Activated CD4-positive, alpha-beta memory T cell treated with anti-CD3 and anti-CD28 coated beads for 36 hours (primary cell): ENCODE measurements around the gene CHIC2. TPM values are rescaled to one million over a fixed set of nuclear protein-coding genes. Genes with fewer than 3 reads are reported as not detected.

Source experiments
- CTCF ChIA-PET: fragments of 350-600 bp; sonication (Branson Sonifier 250); formaldehyde crosslinking; loops from one replicate; lab custom pipeline; 2021; ENCODE audit warnings: antibody characterized with exemption, inconsistent platforms; lab: Charles Lee
- POLR2A ChIA-PET: fragments of 350-600 bp; sonication (Branson Sonifier 250); formaldehyde crosslinking; loops from one replicate; lab custom pipeline; 2021; ENCODE audit warnings: antibody characterized with exemption; lab: Charles Lee
- DNase-seq: peaks from one replicate; pipeline ENCODE4 v3.0.0-alpha.2; 2020
- H3K27ac Mint-ChIP-seq: one replicate; pipeline ENCODE4 v1.8.0; 2021; ENCODE audit warnings: mixed read lengths
- H3K27me3 Mint-ChIP-seq: one replicate; pipeline ENCODE4 v1.8.0; 2021; ENCODE audit warnings: mixed read lengths
- H3K36me3 Mint-ChIP-seq: one replicate; pipeline ENCODE4 v1.8.0; 2021; ENCODE audit warnings: mixed read lengths
- H3K4me1 Mint-ChIP-seq: one replicate; pipeline ENCODE4 v1.8.0; 2021; ENCODE audit warnings: low read depth, mixed read lengths
- H3K4me3 Mint-ChIP-seq: one replicate; pipeline ENCODE4 v1.8.0; 2021; ENCODE audit warnings: mild to moderate bottlenecking, mixed read lengths
- H3K9me3 Mint-ChIP-seq: one replicate; pipeline ENCODE4 v1.8.0; 2021; ENCODE audit warnings: mixed read lengths
- intact Hi-C: fragments of 100-400 bp; cut with micrococcal nuclease; formaldehyde crosslinking; loops from one replicate; pipeline ENCODE4 v1.15.1; 2023
- total RNA-seq, 2 experiments: library from RNA; stranded (reverse); gene quantifications; one replicate each; pipeline ENCODE4 v1.2.3, GENCODE V29; 2021

The CHIC2 gene
- total RNA-seq, 2 experiments from 2014 or later = 11.2 to 11.8 TPM

DNA sequence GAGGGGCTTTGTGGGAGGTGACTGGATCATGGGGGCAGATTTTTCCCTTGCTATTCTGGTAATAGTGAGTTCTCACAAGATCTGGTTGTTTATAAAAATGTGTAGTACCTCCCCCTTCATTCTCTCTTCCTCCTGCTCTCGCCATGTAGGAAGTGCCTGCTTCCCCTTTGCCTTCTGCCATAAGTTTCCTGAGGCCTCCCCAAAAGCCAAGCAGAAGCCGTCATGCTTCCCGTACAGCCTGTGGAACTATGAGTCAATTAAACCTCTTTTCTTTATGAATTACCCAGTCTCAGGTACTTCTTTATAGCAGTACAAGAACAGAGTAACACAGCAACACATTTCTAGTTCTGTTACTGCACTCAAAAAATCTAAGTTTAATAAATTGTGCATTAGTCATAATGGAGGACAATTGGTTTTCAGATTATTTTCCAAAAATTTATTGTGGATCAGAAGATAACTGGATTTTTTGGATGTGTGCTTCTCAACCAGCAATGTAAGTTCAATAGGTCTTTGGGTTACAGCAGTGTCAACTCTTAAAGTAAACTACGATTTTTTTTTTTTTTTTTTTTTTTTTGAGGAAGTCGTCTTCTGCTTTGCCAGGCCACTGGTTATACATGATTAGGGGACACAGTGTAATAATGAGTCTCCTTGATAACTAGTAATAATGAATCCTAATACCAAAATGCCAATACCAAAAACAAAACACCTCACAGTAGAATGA lies 69.9 kb downstream of the CHIC2 start:
- no peak for DNase-seq
- H3K36me3 Mint-ChIP-seq = peaks cover 4% of the 10 kb centered on the region
- H3K4me1 Mint-ChIP-seq = no peaks in the 10 kb centered on the region
- H3K4me3 Mint-ChIP-seq = no peak overlapping the region
- H3K27me3 Mint-ChIP-seq = no peaks in the 10 kb centered on the region
- CTCF ChIA-PET = no interaction called here
- intact Hi-C loops = no loop called here
- POLR2A ChIA-PET = no interaction called here
- no peak overlapping the region for H3K27ac Mint-ChIP-seq
- no peaks in the 10 kb centered on the region for H3K9me3 Mint-ChIP-seq

DNA sequence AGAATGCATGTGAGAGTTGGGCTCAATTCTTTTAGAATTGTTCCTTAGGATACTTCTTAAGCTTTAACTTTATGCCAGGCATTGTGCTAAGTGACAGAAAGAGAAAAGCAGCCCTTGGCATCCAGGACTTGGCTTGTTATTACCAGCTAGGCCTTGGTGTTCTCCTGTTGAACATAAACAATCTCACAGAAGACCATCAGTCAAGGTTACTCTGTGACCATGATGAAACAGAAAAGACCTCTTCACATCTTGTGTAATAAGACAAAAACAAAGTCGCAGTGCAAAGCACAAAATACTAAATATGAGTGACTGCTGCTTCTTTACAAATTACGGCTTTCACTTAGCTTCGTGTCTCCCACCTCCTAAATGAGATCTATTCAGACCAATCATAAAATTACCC lies 71.6 kb downstream of the CHIC2 start:
- DNase-seq = no peak
- intact Hi-C loops = no loop called here
- Mint-ChIP-seq H3K4me1 (no peaks in the 10 kb centered on the region), H3K27ac (no peak overlapping the region), H3K4me3 (no peak overlapping the region), H3K27me3 (no peaks in the 10 kb centered on the region), H3K36me3 (peaks cover 1% of the 10 kb centered on the region), H3K9me3 (no peaks in the 10 kb centered on the region)
- ChIA-PET POLR2A (no interaction called here), CTCF (interaction anchor here (1.3 kb wide), 1 partner anchor 16 kb away, joined by 3 read pairs; no protein-coding TSS in a partner anchor)

DNA sequence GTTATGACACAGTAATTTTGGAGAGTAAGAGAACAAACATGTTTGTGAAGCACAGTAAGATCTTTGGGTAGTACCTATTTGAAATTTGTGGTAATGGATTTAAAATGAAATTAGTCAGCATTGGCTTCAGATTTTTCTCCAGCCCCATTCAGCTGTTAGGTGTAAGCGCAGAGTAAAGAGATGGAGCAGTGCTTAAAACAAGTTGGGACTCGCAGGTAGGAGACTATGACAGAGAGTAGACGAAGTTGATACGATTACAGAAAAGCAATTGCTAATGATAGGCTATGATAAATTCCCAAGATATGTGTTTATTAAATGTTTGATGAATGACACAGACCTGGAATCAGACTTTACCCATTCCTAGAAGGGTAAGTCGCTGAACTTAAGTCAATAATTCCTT lies 72.6 kb downstream of the CHIC2 start:
- Mint-ChIP-seq H3K4me3 (no peak overlapping the region), H3K9me3 (no peaks in the 10 kb centered on the region), H3K27me3 (no peaks in the 10 kb centered on the region), H3K27ac (no peak overlapping the region), H3K36me3 (no peaks in the 10 kb centered on the region), H3K4me1 (no peaks in the 10 kb centered on the region)
- CTCF ChIA-PET = no interaction called here
- intact Hi-C loops = no loop called here
- POLR2A ChIA-PET = no interaction called here
- DNase-seq = no peak

DNA sequence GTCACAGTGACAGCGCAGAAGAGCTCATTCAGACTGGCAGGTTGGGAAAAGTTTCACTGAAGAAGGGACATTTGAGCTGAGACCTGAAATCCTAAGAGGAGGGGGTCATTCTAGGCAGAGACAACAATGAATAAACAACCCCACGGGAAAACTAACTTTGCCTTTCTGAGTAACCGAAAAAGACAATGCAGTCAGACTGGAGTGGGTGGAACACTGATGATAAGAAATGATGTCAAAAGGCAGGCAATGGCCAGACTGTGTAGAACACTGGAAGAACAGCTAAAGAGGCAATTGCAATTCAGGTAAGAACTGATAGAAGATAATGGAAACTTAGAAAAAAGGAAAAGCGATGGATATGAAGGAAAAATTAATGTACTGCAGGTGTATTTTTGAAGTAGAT lies 73.8 kb downstream of the CHIC2 start:
- Mint-ChIP-seq H3K27ac (no peak overlapping the region), H3K27me3 (no peaks in the 10 kb centered on the region), H3K4me3 (no peak overlapping the region), H3K4me1 (no peaks in the 10 kb centered on the region), H3K9me3 (no peaks in the 10 kb centered on the region), H3K36me3 (no peaks in the 10 kb centered on the region)
- no peak for DNase-seq
- intact Hi-C loops = no loop called here
- ChIA-PET CTCF (interaction anchor here (1.3 kb wide), 1 partner anchor 72 kb away, joined by 3 read pairs; no protein-coding TSS in a partner anchor), POLR2A (interaction anchor here (0.6 kb wide), 1 partner anchor 58 kb away, joined by 4 read pairs; no protein-coding TSS in a partner anchor)

DNA sequence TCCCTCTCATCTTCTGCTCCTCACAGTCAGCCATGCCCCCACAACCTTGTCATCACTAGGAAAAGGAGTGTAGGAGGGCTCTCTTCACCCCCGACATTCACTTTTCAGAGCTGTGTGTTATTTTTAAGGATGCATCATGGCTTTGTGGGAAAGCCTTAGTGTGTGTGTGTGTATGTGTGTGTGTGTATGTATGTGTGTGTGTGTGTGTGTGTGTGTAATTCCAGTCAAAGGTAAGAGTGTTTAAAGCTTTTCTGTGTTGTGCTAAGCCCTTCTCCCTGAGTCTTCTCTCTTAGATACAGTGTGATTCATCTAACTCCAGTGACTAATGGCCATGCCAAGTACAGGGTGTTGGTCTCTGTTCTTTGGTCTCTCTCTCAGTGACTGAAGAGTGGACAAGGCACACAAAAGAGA lies 76.6 kb downstream of the CHIC2 start:
- Mint-ChIP-seq H3K9me3 (no peaks in the 10 kb centered on the region), H3K4me3 (no peak overlapping the region), H3K4me1 (no peaks in the 10 kb centered on the region), H3K27me3 (no peaks in the 10 kb centered on the region), H3K27ac (no peak overlapping the region), H3K36me3 (no peaks in the 10 kb centered on the region)
- POLR2A ChIA-PET = interaction anchor here (0.6 kb wide), 1 partner anchor 8 kb away, joined by 4 read pairs; no protein-coding TSS in a partner anchor
- intact Hi-C loops = no loop called here
- CTCF ChIA-PET = no interaction called here
- no peak for DNase-seq

DNA sequence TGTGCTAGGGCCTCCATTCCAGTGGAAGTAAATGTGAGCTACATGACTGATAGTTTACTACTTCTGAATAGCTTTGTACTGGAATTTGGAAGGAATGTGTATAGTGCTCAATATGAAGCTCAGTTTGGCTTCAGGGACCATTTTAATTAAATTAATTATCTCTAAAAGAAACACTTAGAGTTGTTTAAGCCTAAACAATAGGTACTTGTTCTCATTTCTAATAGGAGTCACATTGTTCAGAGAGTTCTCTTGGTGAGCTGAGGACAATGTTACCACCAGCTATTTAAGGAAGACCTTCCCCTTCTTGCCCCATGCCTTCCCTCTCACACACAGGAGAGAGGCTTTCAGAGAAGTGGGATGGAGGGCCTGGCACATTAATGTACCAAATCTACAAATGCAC lies 78.3 kb downstream of the CHIC2 start:
- intact Hi-C loops = no loop called here
- Mint-ChIP-seq H3K4me1 (no peaks in the 10 kb centered on the region), H3K36me3 (no peaks in the 10 kb centered on the region), H3K27ac (no peak overlapping the region), H3K27me3 (no peaks in the 10 kb centered on the region), H3K4me3 (no peak overlapping the region), H3K9me3 (no peaks in the 10 kb centered on the region)
- DNase-seq = no peak
- ChIA-PET POLR2A (no interaction called here), CTCF (no interaction called here)

DNA sequence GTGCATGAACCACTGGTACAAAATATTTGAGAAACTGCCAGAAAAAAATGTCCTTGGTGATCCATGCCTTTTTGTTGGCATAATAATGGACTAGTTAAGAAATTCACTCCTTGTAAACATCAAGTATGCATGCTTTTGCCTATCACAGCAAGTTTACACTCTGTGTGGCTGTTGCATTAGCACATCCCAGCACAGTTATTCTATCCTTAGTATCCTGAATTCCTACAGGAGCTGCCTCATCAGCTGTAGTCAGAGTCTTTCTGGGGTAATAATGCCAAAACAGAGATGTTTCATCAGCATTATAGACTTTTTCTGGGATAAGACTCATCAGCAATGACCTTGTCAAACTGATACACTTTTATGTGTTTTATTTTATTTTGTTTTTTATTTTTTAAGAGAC lies 82.8 kb downstream of the CHIC2 start:
- H3K27ac Mint-ChIP-seq = no peak overlapping the region
- no peaks in the 10 kb centered on the region for H3K36me3 Mint-ChIP-seq
- H3K9me3 Mint-ChIP-seq = no peaks in the 10 kb centered on the region
- no peak overlapping the region for H3K4me3 Mint-ChIP-seq
- ChIA-PET CTCF (no interaction called here), POLR2A (no interaction called here)
- no peaks in the 10 kb centered on the region for H3K27me3 Mint-ChIP-seq
- DNase-seq = no peak
- H3K4me1 Mint-ChIP-seq = no peaks in the 10 kb centered on the region
- intact Hi-C loops = no loop called here

DNA sequence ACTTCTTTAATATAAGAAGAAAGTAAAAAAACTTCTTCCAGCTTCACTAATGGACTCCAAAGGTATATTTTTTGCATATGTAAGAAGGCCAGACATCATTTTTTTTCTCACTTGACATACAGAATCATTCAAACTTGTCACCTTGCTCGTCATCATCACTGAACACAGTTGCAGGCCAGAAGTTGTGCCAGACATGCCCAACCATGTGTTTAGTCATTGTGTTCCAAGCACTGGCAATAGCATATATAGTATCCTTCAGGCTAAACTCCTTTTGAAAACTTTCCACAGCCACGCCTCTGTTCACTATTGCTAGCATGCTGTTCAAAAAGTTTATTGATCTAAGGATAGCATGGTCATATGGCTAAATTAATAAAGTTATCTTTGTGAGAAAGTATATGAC lies 83.3 kb downstream of the CHIC2 start:
- POLR2A ChIA-PET = no interaction called here
- no peak overlapping the region for H3K27ac Mint-ChIP-seq
- H3K4me3 Mint-ChIP-seq = no peak overlapping the region
- H3K27me3 Mint-ChIP-seq = no peaks in the 10 kb centered on the region
- CTCF ChIA-PET = no interaction called here
- no peaks in the 10 kb centered on the region for H3K9me3 Mint-ChIP-seq
- no peak for DNase-seq
- H3K36me3 Mint-ChIP-seq = no peaks in the 10 kb centered on the region
- H3K4me1 Mint-ChIP-seq = no peaks in the 10 kb centered on the region
- intact Hi-C loops = no loop called here

DNA sequence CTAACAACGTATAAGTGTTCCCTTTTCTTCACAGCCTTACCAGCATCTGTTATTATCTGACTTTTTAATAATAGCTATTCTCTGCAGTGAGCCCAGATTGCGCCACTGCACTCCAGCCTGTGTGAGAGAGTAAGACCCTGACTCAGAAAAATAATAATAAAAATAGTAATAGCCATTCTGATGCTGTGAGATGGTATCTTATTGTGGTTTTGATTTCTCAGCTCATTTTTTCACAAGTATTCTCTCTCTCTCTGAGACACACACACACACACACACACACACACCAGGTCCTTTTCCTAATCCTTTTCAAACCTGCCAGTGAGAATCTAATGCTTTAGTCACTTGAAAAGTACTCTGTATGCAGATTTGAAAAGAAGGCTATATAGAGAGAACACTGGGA lies 89.8 kb downstream of the CHIC2 start:
- Mint-ChIP-seq H3K4me1 (no peaks in the 10 kb centered on the region), H3K4me3 (no peak overlapping the region), H3K27me3 (no peaks in the 10 kb centered on the region), H3K36me3 (peaks cover 5% of the 10 kb centered on the region), H3K9me3 (peaks cover 6% of the 10 kb centered on the region), H3K27ac (no peak overlapping the region)
- intact Hi-C loops = no loop called here
- CTCF ChIA-PET = interaction anchor here (0.6 kb wide), 1 partner anchor 197 kb away, joined by 3 read pairs; no protein-coding TSS in a partner anchor
- DNase-seq = no peak
- POLR2A ChIA-PET = no interaction called here

DNA sequence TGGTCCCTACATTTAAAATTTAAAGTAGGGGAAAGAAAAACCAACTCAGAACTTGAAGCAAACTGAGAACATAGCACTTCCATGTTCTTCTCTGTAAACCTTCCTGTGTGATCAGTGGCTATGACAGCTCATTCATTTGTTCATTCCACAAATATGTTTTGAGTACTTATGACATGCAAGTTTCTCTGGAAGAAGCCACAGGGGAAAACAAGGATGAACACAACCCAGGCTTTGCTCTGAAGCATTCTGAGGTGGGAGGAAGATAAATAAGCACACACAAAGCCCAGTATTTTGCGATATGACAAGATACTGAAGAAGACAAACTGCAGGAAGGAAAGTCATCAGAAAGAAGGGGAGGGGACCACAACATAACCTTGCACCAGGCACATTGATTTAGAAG lies 96.4 kb downstream of the CHIC2 start:
- POLR2A ChIA-PET = no interaction called here
- Mint-ChIP-seq H3K27me3 (no peaks in the 10 kb centered on the region), H3K27ac (no peak overlapping the region)

DNA sequence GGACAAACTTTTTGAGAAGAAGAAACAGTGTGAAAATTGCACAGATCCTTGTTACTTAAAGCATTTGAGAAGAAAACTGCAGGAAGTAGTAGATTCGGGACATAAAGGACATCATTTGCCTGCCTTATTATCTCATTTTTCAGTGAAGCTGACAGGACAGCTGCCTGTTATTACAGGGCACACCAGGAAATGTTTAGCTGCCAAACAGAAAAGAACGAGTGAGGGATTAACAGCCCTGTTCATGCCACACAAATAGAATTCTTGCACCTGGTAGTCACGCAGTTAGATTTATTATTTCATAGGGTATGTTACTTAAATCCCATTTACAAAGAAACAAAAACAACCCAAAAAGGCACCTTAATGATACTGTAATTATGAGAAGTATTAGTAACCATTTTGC lies 100.6 kb downstream of the CHIC2 start:
- Mint-ChIP-seq H3K36me3 (no peaks in the 10 kb centered on the region), H3K9me3 (no peaks in the 10 kb centered on the region), H3K4me1 (no peaks in the 10 kb centered on the region), H3K27ac (no peak overlapping the region), H3K4me3 (no peak overlapping the region), H3K27me3 (no peaks in the 10 kb centered on the region)
- DNase-seq = no peak
- ChIA-PET POLR2A (no interaction called here), CTCF (no interaction called here)
- intact Hi-C loops = no loop called here

More for the DNA sequence above, 96.4 kb downstream of the CHIC2 start:
- Mint-ChIP-seq H3K9me3 (no peaks in the 10 kb centered on the region), H3K4me1 (no peaks in the 10 kb centered on the region), H3K4me3 (no peak overlapping the region), H3K36me3 (peaks cover 2% of the 10 kb centered on the region)
- CTCF ChIA-PET = no interaction called here
- intact Hi-C loops = no loop called here
- DNase-seq = no peak

DNA sequence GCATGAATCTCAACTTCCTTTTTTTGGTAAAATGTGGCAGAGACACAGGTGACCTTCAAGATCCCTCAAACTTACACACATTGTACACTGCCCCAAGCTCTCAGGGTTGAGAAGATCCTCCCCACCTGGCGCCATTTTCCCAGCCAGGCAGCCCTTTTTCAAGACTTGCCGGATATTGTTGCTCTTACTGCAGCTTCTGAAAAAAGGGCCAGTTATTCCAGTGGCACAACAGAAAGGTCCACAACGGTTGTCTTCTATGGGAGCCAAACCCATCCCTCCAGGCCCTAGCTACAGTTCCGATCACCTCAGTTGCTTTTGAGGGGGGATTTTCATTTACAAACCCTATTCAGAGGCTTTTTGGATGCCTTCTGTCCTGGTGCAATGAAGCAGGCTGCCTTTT lies 101.1 kb downstream of the CHIC2 start:
- POLR2A ChIA-PET = no interaction called here
- intact Hi-C loops = no loop called here
- H3K9me3 Mint-ChIP-seq = no peaks in the 10 kb centered on the region
- CTCF ChIA-PET = no interaction called here
- H3K4me3 Mint-ChIP-seq = no peak overlapping the region
- no peaks in the 10 kb centered on the region for H3K36me3 Mint-ChIP-seq
- no peak for DNase-seq
- H3K27me3 Mint-ChIP-seq = no peaks in the 10 kb centered on the region
- no peak overlapping the region for H3K27ac Mint-ChIP-seq
- no peaks in the 10 kb centered on the region for H3K4me1 Mint-ChIP-seq
